Keratinocyte (primary cell): Measurements from ENCODE around the gene C9orf85. TPM values are rescaled to one million over a fixed set of nuclear protein-coding genes. Genes with fewer than 3 reads are reported as not detected.
A peak's percentile ranks its signal among the peaks of the same experiment; 100 is the strongest.
"Not testable (repeated sequence)": the region's sequence is repeated elsewhere in the genome, so short reads cannot be mapped to it uniquely, and the experiment has no call there.

Experiments used
- DNase-seq: peaks from one replicate; pipeline ENCODE4 v3.0.0-alpha.2; 2011; ENCODE audit warnings: low read depth, missing footprints, low spot score
- FAIRE-seq: peaks from 2 replicates; lab custom pipeline; 2011; peaks lifted over from hg19 to GRCh38; lab: Jason Lieb, UNC
- H2AFZ ChIP-seq: 2 replicates; pipeline ENCODE4 v1.6.0; 2012; ENCODE audit warnings: low read length, control low read depth, inconsistent platforms; ENCODE audit not compliant: control insufficient read depth
- H3K27ac ChIP-seq: 2 replicates; pipeline ENCODE4 v1.5.1; 2011; ENCODE audit warnings: low read length; ENCODE audit not compliant: control insufficient read depth, insufficient read depth
- H3K27me3 ChIP-seq: 3 replicates; pipeline ENCODE4 v1.6.0; 2011; ENCODE audit warnings: low read length; ENCODE audit not compliant: control insufficient read depth, insufficient read depth; ENCODE audit errors: extremely low read depth
- H3K36me3 ChIP-seq, 2 experiments: 2 replicates in 1 of 2; 3 replicates in 1 of 2; pipeline ENCODE4 v1.5.1; 2011; ENCODE audit warnings: low read length in 2 of 2, mild to moderate bottlenecking in 1 of 2; ENCODE audit not compliant: control insufficient read depth in 2 of 2, insufficient read depth in 2 of 2; ENCODE audit errors: extremely low read depth in 1 of 2
- H3K4me1 ChIP-seq: 3 replicates; pipeline ENCODE4 v1.5.1; 2011; ENCODE audit warnings: low read length; ENCODE audit not compliant: control insufficient read depth, insufficient read depth; ENCODE audit errors: extremely low read depth
- H3K4me2 ChIP-seq: 3 replicates; pipeline ENCODE4 v1.6.0; 2011; ENCODE audit warnings: low read depth, low read length; ENCODE audit not compliant: control insufficient read depth, insufficient read depth; ENCODE audit errors: extremely low read depth
- H3K4me3 ChIP-seq, 3 experiments: fragments of 200-600 bp in 1 of 3; sonication (generic) in 1 of 3; 2 replicates in 2 of 3; 3 replicates in 1 of 3; pipeline ENCODE4 v1.5.1; 2011 to 2016; ENCODE audit warnings: low read length in 3 of 3, mild to moderate bottlenecking in 3 of 3, control low read depth in 2 of 3, inconsistent platforms in 1 of 3, low read depth in 1 of 3, mixed read lengths in 1 of 3, mixed run types in 1 of 3, moderate library complexity in 1 of 3; ENCODE audit not compliant: control insufficient read depth in 2 of 3, insufficient read depth in 2 of 3; ENCODE audit errors: extremely low read depth in 1 of 3
- H3K79me2 ChIP-seq: 2 replicates; pipeline ENCODE4 v1.6.0; 2012; ENCODE audit warnings: low read length; ENCODE audit not compliant: control insufficient read depth, insufficient read depth
- H3K9ac ChIP-seq: 3 replicates; pipeline ENCODE4 v1.6.0; 2011; ENCODE audit warnings: low read length; ENCODE audit not compliant: control insufficient read depth, insufficient read depth; ENCODE audit errors: extremely low read depth
- H3K9me1 ChIP-seq: 3 replicates; pipeline ENCODE4 v1.6.0; 2011; ENCODE audit warnings: low read length; ENCODE audit not compliant: control insufficient read depth, insufficient read depth; ENCODE audit errors: extremely low read depth
- H3K9me3 ChIP-seq: 2 replicates; pipeline ENCODE4 v1.5.1; 2012; ENCODE audit warnings: low read depth, low read length; ENCODE audit not compliant: control insufficient read depth
- H4K20me1 ChIP-seq: 3 replicates; pipeline ENCODE4 v1.6.0; 2011; ENCODE audit warnings: low read length; ENCODE audit not compliant: control insufficient read depth, insufficient read depth; ENCODE audit errors: extremely low read depth
- CTCF ChIP-seq, 3 experiments: IDR thresholded peaks in 1 of 3; conservative IDR thresholded peaks in 1 of 3; optimal IDR thresholded peaks in 1 of 3; 2 replicates in 2 of 3; 3 replicates in 1 of 3; pipeline versions ENCODE3 to v1.5.1; 2011; ENCODE audit warnings: low read length in 3 of 3, mild to moderate bottlenecking in 3 of 3, moderate library complexity in 2 of 3, control low read depth in 1 of 3, inconsistent platforms in 1 of 3; ENCODE audit not compliant: insufficient read depth in 2 of 3; ENCODE audit errors: extremely low read depth in 1 of 3
- EZH2 ChIP-seq: IDR thresholded peaks from one replicate; pipeline ENCODE4 v1.6.1; 2012; ENCODE audit warnings: inconsistent platforms, mild to moderate bottlenecking, low read length, moderate library complexity
- dilution Hi-C: fragments of 300-500 bp; cut with MboI; formaldehyde crosslinking; loops from one replicate; pipeline ENCODE4 v1.7.0; 2020; ENCODE audit warnings: low sequenced_read_pairs; ENCODE audit not compliant: extremely low pct_ligation_motif_present
- polyA plus RNA-seq, 5 experiments: library from polyadenylated mRNA; depleted of rRNA in 3 of 5; stranded (reverse) in 3 of 5; stranded (forward) in 1 of 5; unstranded in 1 of 5; fragments of >200 nt; gene quantifications; 1 replicate in 1 of 5; 2 replicates in 3 of 5; 3 replicates in 1 of 5; pipeline versions ENCODE4 v1.2.1 to v1.2.3, GENCODE V29; 2011 to 2012; ENCODE audit warnings: missing spikeins in 2 of 5, low read depth in 1 of 5, low replicate concordance in 1 of 5

C9orf85 gene
- polyA plus RNA-seq, 1 donor (not counting 4 experiments of a cell fraction or from before 2014, with no cell fraction given), result 18.2 TPM

- TF ChIP-seq CTCF (optimal IDR thresholded peaks at IDR 0.05 in 1 of 3, IDR thresholded peaks at IDR 0.05 in 1 of 3, conservative IDR thresholded peaks at IDR 0.05 in 1 of 3; ENCODE audit: extremely low read depth in 1 of 3, insufficient read depth in 2 of 3, low read length in 3 of 3), result no peak
- TF ChIP-seq EZH2, result no peak
- Histone ChIP-seq H3K4me2 (no peak overlapping the region), H3K79me2 (peaks cover 65% of the 10 kb centered on the region), H3K36me3 (no peaks in the 10 kb centered on the region), H3K9me3 (no peaks in the 10 kb centered on the region), H3K27ac (no peak overlapping the region), H3K9ac (no peak overlapping the region), H3K9me1 (no peaks in the 10 kb centered on the region), H3K4me3 (no peak overlapping the region), H2AFZ (no peak overlapping the region), H3K4me1 (peaks cover 32% of the 10 kb centered on the region), H4K20me1 (no peaks in the 10 kb centered on the region), H3K27me3 (no peaks in the 10 kb centered on the region)
- dilution Hi-C loops, result no loop called here
- FAIRE-seq (no peak), DNase-seq (no peak)
Measured at GRCh38 chr9:71896761-71897160, 14.7 kb upstream of the C9orf85 start.

GRCh38 chr9:71897577-71897976 is 13.9 kb upstream of the C9orf85 start:
- H4K20me1 ChIP-seq, result no peaks in the 10 kb centered on the region
- dilution Hi-C loops, result no loop called here
- DNase-seq (no peak), FAIRE-seq (peak; percentile 73)
- H3K9ac ChIP-seq, result no peak overlapping the region
- no peak overlapping the region for H3K4me2 ChIP-seq
- no peaks in the 10 kb centered on the region for H3K9me3 ChIP-seq
- no peaks in the 10 kb centered on the region for H3K36me3 ChIP-seq
- H3K4me1 ChIP-seq, result peaks cover 32% of the 10 kb centered on the region
- H3K79me2 ChIP-seq, result peaks cover 73% of the 10 kb centered on the region
- H2AFZ ChIP-seq, result no peak overlapping the region
- H3K9me1 ChIP-seq, result no peaks in the 10 kb centered on the region
- no peaks in the 10 kb centered on the region for H3K27me3 ChIP-seq
- no peak overlapping the region for H3K27ac ChIP-seq
- TF ChIP-seq EZH2, result no peak
- TF ChIP-seq CTCF (optimal IDR thresholded peaks at IDR 0.05 in 1 of 3, IDR thresholded peaks at IDR 0.05 in 1 of 3, conservative IDR thresholded peaks at IDR 0.05 in 1 of 3; ENCODE audit: extremely low read depth in 1 of 3, insufficient read depth in 2 of 3, low read length in 3 of 3), result no peak
- no peak overlapping the region for H3K4me3 ChIP-seq

GRCh38 chr9:71898756-71899155 is 12.7 kb upstream of the C9orf85 start:
- Histone ChIP-seq H3K79me2 (peaks cover 72% of the 10 kb centered on the region), H3K4me1 (peaks cover 32% of the 10 kb centered on the region)
- dilution Hi-C loops, H3K9me3 ChIP-seq, H3K27ac ChIP-seq, FAIRE-seq, H3K9me1 ChIP-seq, H3K36me3 ChIP-seq, H4K20me1 ChIP-seq, H3K4me2 ChIP-seq, H3K9ac ChIP-seq, H3K27me3 ChIP-seq, H3K4me3 ChIP-seq, H2AFZ ChIP-seq, DNase-seq: not testable (repeated sequence)
